ENCODE results near the gene MYOC.

- TF ChIP-seq, protein P1, sequence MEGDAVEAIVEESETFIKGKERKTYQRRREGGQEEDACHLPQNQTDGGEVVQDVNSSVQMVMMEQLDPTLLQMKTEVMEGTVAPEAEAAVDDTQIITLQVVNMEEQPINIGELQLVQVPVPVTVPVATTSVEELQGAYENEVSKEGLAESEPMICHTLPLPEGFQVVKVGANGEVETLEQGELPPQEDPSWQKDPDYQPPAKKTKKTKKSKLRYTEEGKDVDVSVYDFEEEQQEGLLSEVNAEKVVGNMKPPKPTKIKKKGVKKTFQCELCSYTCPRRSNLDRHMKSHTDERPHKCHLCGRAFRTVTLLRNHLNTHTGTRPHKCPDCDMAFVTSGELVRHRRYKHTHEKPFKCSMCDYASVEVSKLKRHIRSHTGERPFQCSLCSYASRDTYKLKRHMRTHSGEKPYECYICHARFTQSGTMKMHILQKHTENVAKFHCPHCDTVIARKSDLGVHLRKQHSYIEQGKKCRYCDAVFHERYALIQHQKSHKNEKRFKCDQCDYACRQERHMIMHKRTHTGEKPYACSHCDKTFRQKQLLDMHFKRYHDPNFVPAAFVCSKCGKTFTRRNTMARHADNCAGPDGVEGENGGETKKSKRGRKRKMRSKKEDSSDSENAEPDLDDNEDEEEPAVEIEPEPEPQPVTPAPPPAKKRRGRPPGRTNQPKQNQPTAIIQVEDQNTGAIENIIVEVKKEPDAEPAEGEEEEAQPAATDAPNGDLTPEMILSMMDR (IDR thresholded peaks at IDR 0.05; ENCODE audit: low read depth, low read length): no peak
- TF ChIP-seq EZH2phosphoT487 (IDR thresholded peaks at IDR 0.05; ENCODE audit: low read depth): no peak
Observed at GRCh38 chr1:171646249-171646560, 6.3 kb downstream of the MYOC start.
